Nephron progenitor cell (in vitro differentiated cells): ENCODE data around the gene IQCM.

Experiments
- DNase-seq: peaks from one replicate; pipeline ENCODE4 v3.0.0; 2021
- H3K27ac Mint-ChIP-seq: 2 replicates; pipeline ENCODE4 v1.8.0; 2021; ENCODE audit warnings: mild to moderate bottlenecking, moderate library complexity, mixed read lengths
- H3K27me3 Mint-ChIP-seq: 2 replicates; pipeline ENCODE4 v1.8.0; 2021; ENCODE audit warnings: mild to moderate bottlenecking, low read depth, mixed read lengths; ENCODE audit not compliant: poor library complexity
- H3K36me3 Mint-ChIP-seq: 2 replicates; pipeline ENCODE4 v1.8.0; 2021; ENCODE audit warnings: low read depth, mixed read lengths
- H3K4me1 Mint-ChIP-seq: 2 replicates; pipeline ENCODE4 v1.8.0; 2021; ENCODE audit warnings: mixed read lengths
- H3K4me3 Mint-ChIP-seq: 2 replicates; pipeline ENCODE4 v1.8.0; 2021; ENCODE audit warnings: mild to moderate bottlenecking, moderate library complexity, mixed read lengths
- H3K9me3 Mint-ChIP-seq: 2 replicates; pipeline ENCODE4 v1.8.0; 2021; ENCODE audit warnings: mild to moderate bottlenecking, moderate library complexity, mixed read lengths
- TF ChIP-seq, protein P1 (sequence below): fragments of 200-600 bp; sonication (generic); IDR thresholded peaks from 2 replicates; pipeline ENCODE4 v1.5.0; 2021; ENCODE audit warnings: antibody characterized with exemption

The IQCM gene

DNA sequence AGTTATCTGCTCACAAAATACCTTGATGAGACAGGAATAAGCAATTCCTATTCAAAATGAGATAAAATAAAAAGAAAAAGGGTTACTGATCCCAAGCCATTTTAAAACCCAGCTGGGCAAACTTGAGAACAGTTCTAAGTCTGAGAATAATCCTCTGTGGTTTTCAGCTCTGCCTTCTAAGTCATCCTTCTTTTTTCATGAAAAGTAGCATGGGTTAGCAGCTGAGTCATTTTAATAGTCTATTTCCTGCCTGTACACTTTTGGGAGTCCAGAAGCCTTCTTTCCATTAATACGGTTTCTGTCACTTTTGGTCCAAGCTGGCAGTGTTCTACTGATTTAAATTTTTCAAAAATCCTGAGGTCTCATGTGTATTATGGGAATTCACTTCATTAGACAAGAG, 374.3 kb downstream of the IQCM start:
- TF ChIP-seq, protein P1, sequence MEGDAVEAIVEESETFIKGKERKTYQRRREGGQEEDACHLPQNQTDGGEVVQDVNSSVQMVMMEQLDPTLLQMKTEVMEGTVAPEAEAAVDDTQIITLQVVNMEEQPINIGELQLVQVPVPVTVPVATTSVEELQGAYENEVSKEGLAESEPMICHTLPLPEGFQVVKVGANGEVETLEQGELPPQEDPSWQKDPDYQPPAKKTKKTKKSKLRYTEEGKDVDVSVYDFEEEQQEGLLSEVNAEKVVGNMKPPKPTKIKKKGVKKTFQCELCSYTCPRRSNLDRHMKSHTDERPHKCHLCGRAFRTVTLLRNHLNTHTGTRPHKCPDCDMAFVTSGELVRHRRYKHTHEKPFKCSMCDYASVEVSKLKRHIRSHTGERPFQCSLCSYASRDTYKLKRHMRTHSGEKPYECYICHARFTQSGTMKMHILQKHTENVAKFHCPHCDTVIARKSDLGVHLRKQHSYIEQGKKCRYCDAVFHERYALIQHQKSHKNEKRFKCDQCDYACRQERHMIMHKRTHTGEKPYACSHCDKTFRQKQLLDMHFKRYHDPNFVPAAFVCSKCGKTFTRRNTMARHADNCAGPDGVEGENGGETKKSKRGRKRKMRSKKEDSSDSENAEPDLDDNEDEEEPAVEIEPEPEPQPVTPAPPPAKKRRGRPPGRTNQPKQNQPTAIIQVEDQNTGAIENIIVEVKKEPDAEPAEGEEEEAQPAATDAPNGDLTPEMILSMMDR, result no peak
- no peak for DNase-seq
- no peaks in the 10 kb centered on the region for H3K4me1 Mint-ChIP-seq
- H3K9me3 Mint-ChIP-seq, result no peaks in the 10 kb centered on the region
- no peak overlapping the region for H3K27ac Mint-ChIP-seq
- no peak overlapping the region for H3K4me3 Mint-ChIP-seq
- no peaks in the 10 kb centered on the region for H3K27me3 Mint-ChIP-seq
- H3K36me3 Mint-ChIP-seq, result no peaks in the 10 kb centered on the region

DNA sequence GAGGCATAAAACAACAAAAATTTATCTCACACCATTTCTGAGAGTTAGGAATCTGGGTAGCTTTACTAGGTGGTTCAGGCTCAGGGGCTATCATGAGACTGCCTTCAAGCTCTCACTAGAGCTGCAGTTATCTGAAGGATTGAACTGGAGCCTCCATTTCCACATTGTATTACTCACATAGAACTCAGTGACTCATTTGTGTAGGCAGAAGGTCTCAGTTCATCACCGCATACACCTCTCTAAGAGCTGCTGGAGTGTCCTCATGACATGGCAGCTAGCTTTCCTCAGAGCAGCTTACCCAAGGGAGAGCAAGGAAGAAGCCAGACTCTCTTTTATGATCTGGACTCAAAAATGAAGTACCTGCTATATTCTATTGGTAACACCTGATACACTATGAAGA, 389.2 kb downstream of the IQCM start:
- TF ChIP-seq, protein P1, result no peak
- no peaks in the 10 kb centered on the region for H3K9me3 Mint-ChIP-seq
- no peak overlapping the region for H3K4me3 Mint-ChIP-seq
- no peaks in the 10 kb centered on the region for H3K36me3 Mint-ChIP-seq
- peaks cover 2% of the 10 kb centered on the region for H3K27me3 Mint-ChIP-seq
- no peak overlapping the region for H3K27ac Mint-ChIP-seq
- DNase-seq, result no peak
- H3K4me1 Mint-ChIP-seq, result no peaks in the 10 kb centered on the region

DNA sequence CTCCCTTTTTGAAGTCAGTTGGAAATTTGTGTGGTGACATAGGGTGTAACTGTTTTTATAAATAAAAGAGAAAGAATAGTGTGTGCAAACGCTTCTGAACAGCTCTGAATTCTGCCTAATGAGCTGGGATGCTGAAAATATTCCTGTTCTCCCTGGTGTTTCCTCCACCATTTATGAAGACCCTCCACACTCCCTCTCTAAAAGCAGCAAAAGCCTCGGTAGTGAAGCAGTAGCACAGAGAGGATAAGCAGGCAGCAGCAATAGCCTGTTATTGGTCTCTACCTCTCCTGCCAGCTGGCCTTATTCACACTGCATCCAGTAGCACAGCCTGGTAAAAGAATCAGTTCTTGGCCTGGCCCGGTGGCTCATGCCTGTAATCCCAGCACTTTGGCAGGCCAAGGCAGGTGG, 406.1 kb downstream of the IQCM start:
- Mint-ChIP-seq H3K27me3 (peaks cover 3% of the 10 kb centered on the region), H3K4me3 (no peak overlapping the region), H3K9me3 (no peaks in the 10 kb centered on the region), H3K27ac (no peak overlapping the region), H3K36me3 (no peaks in the 10 kb centered on the region), H3K4me1 (no peaks in the 10 kb centered on the region)
- no peak for DNase-seq
- TF ChIP-seq, protein P1, result no peak

DNA sequence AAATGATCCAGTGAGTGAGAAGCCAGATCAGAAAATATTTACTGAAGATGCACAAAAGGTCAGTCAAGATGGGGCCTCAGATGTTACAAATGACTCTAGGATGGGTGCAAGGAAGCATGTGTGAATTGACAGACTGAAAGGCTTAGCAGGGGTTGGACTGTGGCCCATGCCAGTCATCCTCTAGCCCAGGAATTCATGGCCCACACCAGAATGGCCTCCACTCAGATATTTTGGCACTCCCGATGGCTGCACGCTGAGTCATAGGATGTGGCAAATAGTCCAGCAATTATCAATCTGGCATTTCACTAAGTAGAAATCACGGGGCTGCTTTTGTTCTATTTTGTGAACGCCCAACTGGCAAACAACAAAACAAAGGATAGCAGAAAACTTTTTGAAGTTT, 406.5 kb downstream of the IQCM start:
- Mint-ChIP-seq H3K27me3 (peaks cover 3% of the 10 kb centered on the region), H3K4me1 (no peaks in the 10 kb centered on the region), H3K27ac (no peak overlapping the region), H3K4me3 (no peak overlapping the region), H3K36me3 (no peaks in the 10 kb centered on the region), H3K9me3 (no peaks in the 10 kb centered on the region)
- TF ChIP-seq, protein P1, result no peak
- no peak for DNase-seq

DNA sequence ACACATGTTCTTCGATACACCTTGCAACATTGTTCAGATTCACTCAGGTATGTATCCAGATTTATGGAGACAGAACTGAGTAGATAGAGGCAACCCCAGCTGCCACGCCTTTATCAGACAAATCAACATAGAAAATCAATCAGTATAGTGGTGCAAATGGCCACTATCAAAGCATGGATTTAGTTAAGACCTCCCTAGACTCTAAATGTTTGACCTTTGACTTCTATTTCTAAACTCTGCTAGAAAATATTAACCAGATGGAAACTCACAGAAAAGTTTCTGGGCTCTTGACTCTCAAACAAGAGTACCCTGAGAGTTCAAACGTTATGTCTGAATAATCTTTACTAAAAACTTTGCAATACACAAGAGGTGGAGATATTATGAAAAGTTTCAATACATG, 411.5 kb downstream of the IQCM start:
- Mint-ChIP-seq H3K9me3 (no peaks in the 10 kb centered on the region), H3K4me3 (no peak overlapping the region), H3K27ac (no peak overlapping the region), H3K36me3 (no peaks in the 10 kb centered on the region), H3K27me3 (peaks cover 3% of the 10 kb centered on the region), H3K4me1 (no peaks in the 10 kb centered on the region)
- no peak for DNase-seq
- TF ChIP-seq, protein P1, result no peak

DNA sequence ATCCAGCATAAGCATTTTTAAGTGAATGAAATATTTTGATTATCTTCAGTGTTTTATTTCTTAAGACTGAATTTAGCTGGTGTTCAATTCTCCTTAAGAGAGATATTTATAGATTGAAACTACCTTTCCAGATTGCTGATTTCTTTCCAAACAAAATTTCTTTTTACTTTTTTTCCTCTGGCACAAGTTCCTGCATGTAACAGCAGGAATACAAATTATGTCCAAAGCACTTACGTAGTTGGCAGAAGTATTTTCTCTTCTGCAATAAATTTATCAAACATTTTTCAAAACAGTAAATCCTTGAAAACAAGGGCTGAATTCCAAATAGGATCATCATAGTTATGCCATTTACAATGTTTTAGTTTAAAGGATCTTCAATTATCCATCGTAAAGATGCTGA, 412.6 kb downstream of the IQCM start:
- H3K4me1 Mint-ChIP-seq, result no peaks in the 10 kb centered on the region
- DNase-seq, result no peak
- H3K36me3 Mint-ChIP-seq, result no peaks in the 10 kb centered on the region
- H3K27ac Mint-ChIP-seq, result no peak overlapping the region
- no peak overlapping the region for H3K4me3 Mint-ChIP-seq
- H3K9me3 Mint-ChIP-seq, result no peaks in the 10 kb centered on the region
- H3K27me3 Mint-ChIP-seq, result peaks cover 3% of the 10 kb centered on the region
- TF ChIP-seq, protein P1, result no peak
